ENCODE results near the gene UPK2.
A peak's percentile ranks its signal among the peaks of the same experiment; 100 is the strongest.
"Not testable (repeated sequence)": the region's sequence is repeated elsewhere in the genome, so short reads cannot be mapped to it uniquely, and the experiment has no call there.

Gene UPK2

GRCh38 chr11:118984825-118985224, 28.7 kb downstream of the UPK2 start:
- FAIRE-seq, result no peak
- no peak for DNase-seq (ENCODE audit: low spot score)

- DNase-seq (ENCODE audit: low spot score), result no peak
- FAIRE-seq, result no peak
Observed at GRCh38 chr11:118988280-118988679, 32.2 kb downstream of the UPK2 start.

- not testable (repeated sequence) for FAIRE-seq; DNase-seq (ENCODE audit: low spot score)
Observed at GRCh38 chr11:118991486-118992038, 35.5 kb downstream of the UPK2 start.

- FAIRE-seq (no peak), DNase-seq (ENCODE audit: low spot score) (no peak)
Observed at GRCh38 chr11:118996926-118997626, 41.0 kb downstream of the UPK2 start.

DNA sequence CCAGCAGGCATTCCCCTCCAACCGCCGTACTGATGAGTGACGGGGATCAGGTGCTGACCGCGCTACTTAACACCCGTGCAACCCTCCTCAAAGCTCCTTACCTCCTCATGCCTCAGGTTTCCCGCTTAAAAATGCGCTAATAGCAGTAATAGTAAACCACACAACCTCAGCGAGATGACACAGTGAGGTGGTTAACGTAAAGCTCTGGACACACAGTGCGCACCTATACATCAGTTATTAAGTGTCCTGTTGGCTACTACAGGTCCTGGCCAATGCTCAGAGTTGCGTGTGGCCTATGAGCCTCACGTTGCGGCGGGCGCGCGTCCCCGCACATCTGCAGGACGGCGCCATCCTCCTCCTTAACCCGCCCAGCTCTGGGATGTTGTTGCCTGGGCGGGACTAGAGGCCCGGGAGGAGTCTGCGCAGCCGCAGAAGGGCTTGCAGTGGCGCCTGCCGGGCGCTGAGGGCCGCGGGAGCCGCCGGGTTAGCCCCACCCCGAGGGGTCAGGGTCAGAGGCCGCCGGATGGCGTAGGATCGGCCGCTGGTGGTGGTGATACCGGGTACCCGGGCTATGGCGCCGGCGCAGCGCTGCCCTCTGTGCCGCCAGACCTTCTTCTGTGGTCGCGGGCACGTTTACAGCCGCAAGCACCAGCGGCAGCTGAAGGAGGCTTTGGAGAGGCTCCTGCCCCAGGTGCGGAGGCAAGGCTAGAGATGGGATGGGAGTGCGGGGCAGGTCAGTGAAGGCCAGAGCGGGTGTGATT, 41.7 kb downstream of the UPK2 start, which contains the start of gene CENATAC:
TSS of gene CENATAC (plus strand) at position 512 of the 761 bp plus-strand sequence. CDS start at position 572, 60 bp downstream.
- FAIRE-seq, result no peak
- peak; percentile 75 for DNase-seq (ENCODE audit: low spot score)

- FAIRE-seq (no peak), DNase-seq (ENCODE audit: low spot score) (no peak)
Observed at GRCh38 chr11:118998388-118998717, 42.3 kb downstream of the UPK2 start.

- FAIRE-seq (peak; percentile 84), DNase-seq (ENCODE audit: low spot score) (peak; percentile 75)
Observed at GRCh38 chr11:118998822-118999221, 42.7 kb downstream of the UPK2 start.

GRCh38 chr11:119000906-119001305, 44.8 kb downstream of the UPK2 start:
- peak; percentile 23 for DNase-seq (ENCODE audit: low spot score)
- FAIRE-seq, result no peak

GRCh38 chr11:119006656-119007055, 50.6 kb downstream of the UPK2 start:
- FAIRE-seq (no peak), DNase-seq (ENCODE audit: low spot score) (no peak)

All from RCC 7860 (cell line).